Breast epithelium (tissue), 3 donors: ENCODE measurements around the gene RNF141.

Experiments used
- CTCF ChIP-seq, 3 donors: fragments of 450-650 bp; IDR thresholded peaks; one replicate each; pipeline ENCODE4 v1.5.1; 2016 to 2017; ENCODE audit warnings: antibody characterized with exemption in 3 of 3, mild to moderate bottlenecking in 3 of 3, moderate library complexity in 3 of 3
- POLR2A ChIP-seq: fragments of 450-650 bp; IDR thresholded peaks from one replicate; pipeline ENCODE4 v1.6.1; 2016; ENCODE audit warnings: antibody characterized with exemption, mild to moderate bottlenecking, moderate library complexity
- POLR2AphosphoS5 ChIP-seq, 3 donors: sonication (generic); formaldehyde crosslinking; IDR thresholded peaks; one replicate each; pipeline ENCODE4 v1.6.1; 2017; ENCODE audit warnings: antibody characterized with exemption in 3 of 3

- TF ChIP-seq CTCF (IDR thresholded peaks at IDR 0.05) (no peak), POLR2A (no peak), POLR2AphosphoS5 (IDR thresholded peaks at IDR 0.05) (no peak)
These were observed 53.9 kb downstream of the RNF141 start for GRCh38 chr11:10487002-10487647.
